H1 (cell line): ENCODE measurements around the gene PTPN5. TPM values are rescaled to one million over a fixed set of nuclear protein-coding genes. Genes with fewer than 3 reads are reported as not detected.

Experiments
- ATF3 ChIP-seq: IDR thresholded peaks from 2 replicates; pipeline ENCODE4 v1.6.1; 2011; ENCODE audit warnings: low read depth, mild to moderate bottlenecking, low read length; ENCODE audit not compliant: insufficient read depth
- CHD7 ChIP-seq: fragments of 300-600 bp; sonication (generic); IDR thresholded peaks from 2 replicates; pipeline ENCODE4 v1.7.1; 2012; ENCODE audit warnings: low read length, moderate library complexity, mild to moderate bottlenecking, inconsistent platforms; ENCODE audit not compliant: insufficient replicate concordance
- POU5F1 ChIP-seq: IDR thresholded peaks from 2 replicates; pipeline ENCODE4 v1.6.1; 2011; ENCODE audit warnings: low read depth, mild to moderate bottlenecking, low read length, moderate library complexity
- SP2 ChIP-seq: IDR thresholded peaks from 2 replicates; pipeline ENCODE4 v1.6.1; 2012; ENCODE audit warnings: mild to moderate bottlenecking, low read length, inconsistent platforms
- polyA plus RNA-seq, 7 experiments: library from polyadenylated mRNA; depleted of rRNA in 3 of 7; stranded (reverse) in 5 of 7; unstranded in 2 of 7; fragments of >200 nt in 5 of 7; fragments of 200-250 nt in 2 of 7; gene quantifications; 1 replicate in 5 of 7; 2 replicates in 1 of 7; 4 replicates in 1 of 7; pipeline versions ENCODE4 v1.2.1 to v1.2.3, GENCODE V29; 2011 to 2013; ENCODE audit warnings: missing spikeins in 2 of 7, mixed read lengths in 2 of 7
- total RNA-seq: library from RNA; stranded (reverse); fragmentation: NEBNext Ultra II Directional; extraction: Animal tissue kit (Norgen Biotek cat#: 25700); gene quantifications from 2 replicates; pipeline ENCODE4 v1.2.1, GENCODE V29; 2021

PTPN5 gene
- total and polyA plus RNA-seq, 2 of the 8 experiments (the other 6 are each of a cell fraction or from before 2014, with no cell fraction given): 8.4 to 12.9 TPM

GRCh38 chr11:18713646-18714442 lies 77.8 kb downstream of the PTPN5 start (continued):
- TF ChIP-seq CHD7 (no peak), POU5F1 (no peak), ATF3 (no peak), SP2 (no peak)
